NB4 (cell line): ENCODE measurements around the gene RFC3.
"Not testable (repeated sequence)": the region's sequence is repeated elsewhere in the genome, so short reads cannot be mapped to it uniquely, and the experiment has no call there.

Experiments
- DNase-seq: peaks from one replicate; pipeline ENCODE4 v3.0.0; 2010; ENCODE audit warnings: low read depth
- H3K4me3 ChIP-seq: one replicate; pipeline ENCODE4 v1.5.1; 2011; ENCODE audit warnings: mild to moderate bottlenecking, low read depth, low read length, moderate library complexity
- CTCF ChIP-seq: IDR thresholded peaks from one replicate; pipeline ENCODE4 v1.5.1; 2012; ENCODE audit warnings: low read depth, low read length
- MAX ChIP-seq: IDR thresholded peaks from 2 replicates; pipeline ENCODE4 v1.6.1; 2011; ENCODE audit warnings: low read depth, low read length
- MYC ChIP-seq: IDR thresholded peaks from 2 replicates; pipeline ENCODE4 v1.6.1; 2011; ENCODE audit warnings: low read depth, low read length
- POLR2A ChIP-seq: IDR thresholded peaks from 2 replicates; pipeline ENCODE4 v1.6.1; 2011; ENCODE audit warnings: mild to moderate bottlenecking; ENCODE audit not compliant: insufficient read length; ENCODE audit errors: extremely low read depth

The RFC3 gene

DNA sequence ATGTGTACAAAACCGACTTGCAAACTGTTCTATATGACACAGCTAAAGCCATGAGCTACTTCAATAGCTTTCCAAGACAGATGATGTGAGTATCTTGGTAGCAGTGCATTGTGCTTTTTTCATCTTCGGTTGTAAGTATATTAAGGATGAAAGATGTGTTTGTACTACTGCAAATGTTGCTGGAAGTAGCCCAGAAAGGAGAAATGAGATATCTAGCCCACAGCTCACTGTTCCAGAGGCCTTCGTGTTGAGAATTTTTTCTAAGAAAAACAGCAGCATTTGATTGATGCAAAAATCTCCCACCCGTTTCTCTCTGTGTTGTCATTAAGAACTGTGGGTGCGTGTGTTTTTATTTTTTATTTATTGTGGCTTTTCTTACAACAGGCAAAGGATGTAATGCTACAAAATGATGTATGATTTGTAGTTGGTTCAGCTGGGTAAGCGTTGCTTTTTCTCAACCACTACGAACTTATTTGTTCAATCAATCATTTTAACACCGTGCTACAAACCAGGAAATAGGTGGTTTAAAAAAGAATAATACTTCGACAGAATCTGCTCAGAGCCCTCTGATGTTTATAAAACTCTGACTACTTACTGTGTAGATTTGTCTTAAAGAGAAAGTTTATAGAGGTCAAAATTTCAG lies 41.6 kb upstream of the RFC3 start:
- DNase-seq, result no peak
- TF ChIP-seq MAX (no peak), CTCF (no peak), MYC (no peak), POLR2A (no peak)
- no peak overlapping the region for H3K4me3 ChIP-seq

DNA sequence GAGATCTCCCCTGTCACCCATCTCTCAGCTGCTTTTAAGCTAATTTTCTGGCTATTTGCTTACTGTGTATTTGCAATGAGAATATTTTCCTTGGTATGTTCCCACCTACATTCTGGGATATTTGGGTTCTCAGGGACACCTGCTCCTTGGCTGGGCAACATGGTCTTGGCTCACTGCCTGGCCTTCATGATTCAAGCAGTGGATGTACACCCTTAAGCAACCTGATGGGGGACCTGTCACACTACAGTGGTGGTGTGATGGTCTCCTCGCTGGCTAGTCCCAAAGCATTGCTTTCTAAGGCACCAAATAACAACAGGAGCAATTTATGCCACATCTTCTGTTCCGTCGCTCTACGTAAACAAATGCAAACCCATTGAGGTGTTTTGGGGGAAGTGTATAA lies 35.3 kb upstream of the RFC3 start:
- no peak overlapping the region for H3K4me3 ChIP-seq
- no peak for DNase-seq
- TF ChIP-seq CTCF, result no peak
- no peak for TF ChIP-seq MYC
- TF ChIP-seq POLR2A, result no peak
- TF ChIP-seq MAX, result no peak

DNA sequence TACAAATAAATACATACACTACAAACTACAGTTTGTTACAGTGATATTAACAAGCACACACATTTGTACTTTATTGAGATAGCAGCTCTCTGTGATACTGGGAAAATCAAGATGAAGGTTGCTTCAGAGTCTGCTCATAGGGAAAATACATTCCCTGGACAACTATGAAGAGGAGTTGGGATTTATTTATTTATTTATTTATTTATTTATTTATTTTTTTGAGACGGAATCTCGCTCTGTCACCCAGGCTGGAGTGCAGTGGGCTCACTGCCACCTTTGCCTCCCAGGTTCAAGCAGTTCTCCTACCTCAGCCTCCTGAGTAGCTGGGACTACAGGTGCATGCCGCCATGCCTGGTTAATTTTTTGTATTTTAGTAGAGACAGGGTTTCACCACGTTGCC lies 34.7 kb upstream of the RFC3 start:
- DNase-seq, H3K4me3 ChIP-seq: not testable (repeated sequence)

- TF ChIP-seq MYC, result no peak
- no peak for TF ChIP-seq POLR2A
- TF ChIP-seq MAX, result no peak
- TF ChIP-seq CTCF, result no peak
- H3K4me3 ChIP-seq, result no peak overlapping the region
- no peak for DNase-seq
Observed at GRCh38 chr13:33784738-33785137, 33.2 kb upstream of the RFC3 start.

DNA sequence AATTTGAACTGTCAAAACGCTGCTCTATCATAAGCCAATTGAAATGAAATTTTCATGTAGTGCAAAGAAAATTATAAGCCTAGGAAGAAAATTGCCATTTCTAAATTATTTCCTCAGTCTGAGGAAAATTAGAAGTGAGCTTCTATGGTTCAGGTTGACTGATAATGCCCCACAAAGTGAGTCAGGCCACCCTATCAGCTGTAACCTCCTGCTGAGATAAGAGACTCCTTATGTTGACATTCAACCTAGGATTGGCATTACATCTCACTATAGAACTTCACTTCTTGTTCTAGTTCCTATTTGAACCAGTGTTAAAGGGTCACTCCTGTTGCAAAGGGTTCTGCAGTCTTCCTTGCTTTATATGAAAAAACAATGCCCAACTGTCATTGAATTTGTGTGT lies 32.6 kb upstream of the RFC3 start:
- TF ChIP-seq POLR2A (no peak), MYC (no peak), MAX (no peak), CTCF (no peak)
- H3K4me3 ChIP-seq, result no peak overlapping the region
- peak; percentile 11 for DNase-seq

GRCh38 chr13:33787051-33787591 lies 30.8 kb upstream of the RFC3 start:
- peak overlapping the region; percentile 70 for H3K4me3 ChIP-seq
- no peak for TF ChIP-seq CTCF
- TF ChIP-seq POLR2A, result no peak
- TF ChIP-seq MAX, result no peak
- no peak for TF ChIP-seq MYC
- DNase-seq, result peak; percentile 25
